ENCODE measurements around the gene EID2. TPM values are rescaled to one million over a fixed set of nuclear protein-coding genes. Genes with fewer than 3 reads are reported as not detected.

EID2 gene
- total RNA-seq, 1 experiment from 2014 or later: 14.6 TPM

GRCh38 chr19:39496063-39496462 lies 43.9 kb downstream of the EID2 start:
- POLR2A ChIA-PET (ENCODE audit: unreplicated experiment): no interaction called here
- H3K27me3 ChIP-seq (ENCODE audit: insufficient read depth, low read depth): peaks cover 36% of the 10 kb centered on the region
- no peaks in the 10 kb centered on the region for H3K9me2 ChIP-seq (ENCODE audit: insufficient read depth)
- H3K79me2 ChIP-seq (ENCODE audit: low read depth): no peaks in the 10 kb centered on the region
- no peaks in the 10 kb centered on the region for H4K20me1 ChIP-seq (ENCODE audit: insufficient read depth)
- H2AFZ ChIP-seq: no peak overlapping the region
- CTCF ChIA-PET: interaction anchor here (0.6 kb wide), 1 partner anchor 876 kb away, joined by 3 read pairs; no protein-coding TSS in a partner anchor
- H3K4me1 ChIP-seq (replicated peaks; ENCODE audit: insufficient read depth): peaks cover 5% of the 10 kb centered on the region; the same call in 1 of the 2 replicates
- H3F3A ChIP-seq (ENCODE audit: insufficient read depth, low read depth): peaks cover 16% of the 10 kb centered on the region; the same call in 1 of the 2 replicates
- TF ChIP-seq EZH2 (IDR thresholded peaks at IDR 0.05; ENCODE audit: low read depth): no peak
- TF ChIP-seq CTCF (conservative IDR thresholded peaks at IDR 0.05): no peak
- no peak overlapping the region for H3K4me2 ChIP-seq
- no peak for DNase-seq
- no peaks in the 10 kb centered on the region for H3K9me3 ChIP-seq (ENCODE audit: insufficient read depth, low read depth)
- BruUV-seq (replicated peaks): no TSS peak
- intact Hi-C loops (cut with micrococcal nuclease; ENCODE audit: unreplicated experiment): no loop called here
- H3K27ac ChIP-seq: no peak overlapping the region
- no peaks in the 10 kb centered on the region for H3K36me3 ChIP-seq (ENCODE audit: low read depth)
- H3K4me3 ChIP-seq: no peak overlapping the region

- H3K9me2 ChIP-seq (ENCODE audit: insufficient read depth): no peaks in the 10 kb centered on the region
- no peak overlapping the region for H3K4me2 ChIP-seq
- H3K27ac ChIP-seq: no peak overlapping the region
- ChIA-PET CTCF (interaction anchor here (0.6 kb wide), 1 partner anchor 328 kb away, joined by 4 read pairs; no protein-coding TSS in a partner anchor), POLR2A (ENCODE audit: unreplicated experiment) (interaction anchor here (0.6 kb wide), 1 partner anchor 46 kb away, joined by 3 read pairs; no protein-coding TSS in a partner anchor)
- intact Hi-C loops (cut with micrococcal nuclease; ENCODE audit: unreplicated experiment): no loop called here
- no peaks in the 10 kb centered on the region for H3K79me2 ChIP-seq (ENCODE audit: low read depth)
- peaks cover 5% of the 10 kb centered on the region; the same call in 1 of the 2 replicates for H3K4me1 ChIP-seq (replicated peaks; ENCODE audit: insufficient read depth)
- BruUV-seq (replicated peaks): no TSS peak
- TF ChIP-seq EZH2 (IDR thresholded peaks at IDR 0.05; ENCODE audit: low read depth) (no peak), CTCF (conservative IDR thresholded peaks at IDR 0.05) (no peak)
- H3F3A ChIP-seq (ENCODE audit: insufficient read depth, low read depth): peaks cover 16% of the 10 kb centered on the region; the same call in 1 of the 2 replicates
- H2AFZ ChIP-seq: no peak overlapping the region
- no peaks in the 10 kb centered on the region for H3K36me3 ChIP-seq (ENCODE audit: low read depth)
- H3K9me3 ChIP-seq (ENCODE audit: insufficient read depth, low read depth): no peaks in the 10 kb centered on the region
- DNase-seq: no peak
- no peak overlapping the region for H3K4me3 ChIP-seq
- H4K20me1 ChIP-seq (ENCODE audit: insufficient read depth): no peaks in the 10 kb centered on the region
- H3K27me3 ChIP-seq (ENCODE audit: insufficient read depth, low read depth): peaks cover 22% of the 10 kb centered on the region
Observed at GRCh38 chr19:39494661-39495060, 45.3 kb downstream of the EID2 start.

- Histone ChIP-seq H3K9me2 (ENCODE audit: insufficient read depth) (no peaks in the 10 kb centered on the region), H3K79me2 (ENCODE audit: low read depth) (no peaks in the 10 kb centered on the region), H3K27ac (no peak overlapping the region), H3K27me3 (ENCODE audit: insufficient read depth, low read depth) (peaks cover 9% of the 10 kb centered on the region), H3K4me2 (no peak overlapping the region; the same call in 1 of the 2 replicates), H2AFZ (no peak overlapping the region), H3K4me3 (no peak overlapping the region), H3K9me3 (ENCODE audit: insufficient read depth, low read depth) (no peaks in the 10 kb centered on the region), H3K36me3 (ENCODE audit: low read depth) (peaks cover 9% of the 10 kb centered on the region; the same call in 1 of the 2 replicates), H4K20me1 (ENCODE audit: insufficient read depth) (no peaks in the 10 kb centered on the region), H3F3A (ENCODE audit: insufficient read depth, low read depth) (peaks cover 16% of the 10 kb centered on the region; the same call in 1 of the 2 replicates), H3K4me1 (replicated peaks; ENCODE audit: insufficient read depth) (peaks cover 5% of the 10 kb centered on the region; the same call in 1 of the 2 replicates)
- intact Hi-C loops (cut with micrococcal nuclease; ENCODE audit: unreplicated experiment): no loop called here
- ChIA-PET POLR2A (ENCODE audit: unreplicated experiment) (no interaction called here), CTCF (interaction anchor here (0.6 kb wide), 1 partner anchor 47 kb away, joined by 5 read pairs; no protein-coding TSS in a partner anchor)
- no TSS peak for BruUV-seq (replicated peaks)
- DNase-seq: no peak
- TF ChIP-seq EZH2 (IDR thresholded peaks at IDR 0.05; ENCODE audit: low read depth) (no peak), CTCF (conservative IDR thresholded peaks at IDR 0.05) (no peak)
Observed at GRCh38 chr19:39492788-39493187, 47.2 kb downstream of the EID2 start.
